Right lobe of liver (tissue), 6 donors: ENCODE data around the gene METTL25B. TPM values are rescaled to one million over a fixed set of nuclear protein-coding genes. Genes with fewer than 3 reads are reported as not detected.

Experiments
- ATAC-seq, 4 donors: fragments of 200-7000 bp; cut with Tn5 transposase; one replicate each; pipeline ENCODE4 v1.9.1; 2020; ENCODE audit warnings: mild to moderate bottlenecking in 4 of 4, moderate library complexity in 4 of 4
- DNase-seq, 3 donors: peaks; one replicate each; pipeline ENCODE4 v3.0.0-alpha.2; 2020
- H3K27ac ChIP-seq, 3 donors: fragments of 200-600 bp; one replicate each; pipeline ENCODE4 v1.8.0; 2022
- H3K27me3 ChIP-seq, 2 donors: fragments of 200-600 bp; one replicate each; pipeline ENCODE4 v1.8.0; 2022
- H3K36me3 ChIP-seq, 4 donors: fragments of 200-600 bp; sonication (generic) in 1 of 4; one replicate each; pipeline versions ENCODE4 v1.5.1 to v1.8.0; 2017 to 2022; ENCODE audit warnings: control low read depth in 1 of 4
- H3K4me1 ChIP-seq, 4 donors: fragments of 200-600 bp; sonication (generic) in 1 of 4; one replicate each; pipeline versions ENCODE4 v1.5.1 to v1.8.0; 2017 to 2022; ENCODE audit warnings: control low read depth in 1 of 4
- H3K4me3 ChIP-seq, 3 donors: fragments of 200-600 bp; one replicate each; pipeline ENCODE4 v1.8.0; 2022
- H3K9me3 ChIP-seq, 4 donors: fragments of 200-600 bp; sonication (generic) in 1 of 4; one replicate each; pipeline versions ENCODE4 v1.5.1 to v1.8.0; 2017 to 2022; ENCODE audit warnings: control low read depth in 1 of 4
- CTCF ChIP-seq, 4 donors: fragments of 200-600 bp in 3 of 4; fragments of 450-650 bp in 1 of 4; IDR thresholded peaks; one replicate each; pipeline versions ENCODE4 v1.5.1 to v1.8.0; 2016 to 2022; ENCODE audit warnings: antibody characterized with exemption in 4 of 4, mild to moderate bottlenecking in 2 of 4
- POLR2A ChIP-seq: fragments of 450-650 bp; IDR thresholded peaks from one replicate; pipeline ENCODE4 v1.6.1; 2017; ENCODE audit warnings: antibody characterized with exemption, mild to moderate bottlenecking
- WGBS: methylation state at CpG from one replicate; pipeline ENCODE4 v1.1.6; 2018; ENCODE audit warnings: low coverage, low lambda C conversion rate; ENCODE audit not compliant: insufficient coverage; ENCODE audit errors: missing lambda C conversion rate; 5-methylcytosine and 5-hydroxymethylcytosine counted together
- intact Hi-C, 2 donors: fragments of 100-400 bp; cut with DNase I; formaldehyde crosslinking; loops; one replicate each; pipeline versions ENCODE4 v1.11.2 to v1.14.1; 2022
- total RNA-seq, 6 experiments: library from RNA; depleted of rRNA in 2 of 6; stranded (reverse); fragments of >200 nt in 2 of 6; fragmentation: NEBNext Ultra II Directional in 3 of 6; extraction: Animal tissue kit (Norgen Biotek cat#: 25700) in 3 of 6; gene quantifications; one replicate each; pipeline versions ENCODE4 v1.1.0 to v1.2.4, GENCODE V29; 2016 to 2023
- donor health status: DM: no; HTN: yes; CAD: no.
- donor health status: DM: no; HTN: no; CAD: no.
- donor health status: DM: no; HTN: no; CAD: no.
- donor health status: DM: no; HTN: yes; CAD: no.
- donor health status: DM: no; HTN: yes; CAD: no.

The METTL25B gene
- total RNA-seq, 6 experiments from 2014 or later = 11.6 to 25.7 (median 20.6) TPM

- ATAC-seq = no peak
- WGBS = 0% methylated on average over 6 of the region's 8 CpGs
- DNase-seq = no peak
- Histone ChIP-seq H3K27ac (peak overlapping the region; percentile 96 to 97 (median 97)), H3K27me3 (no peaks in the 10 kb centered on the region), H3K9me3 (no peaks in the 10 kb centered on the region), H3K4me1 (peaks cover 0 to 41% (median 21%) of the 10 kb centered on the region in 4 donors), H3K4me3 (peak overlapping the region; percentile 73 to 89 (median 78)), H3K36me3 (peaks cover 0 to 21% (median 5%) of the 10 kb centered on the region in 4 donors)
- intact Hi-C loops = no loop called here
- TF ChIP-seq POLR2A (no peak), CTCF (IDR thresholded peaks at IDR 0.05) (no peak)
Measured at GRCh38 chr1:156747742-156748669, 19.7 kb downstream of the METTL25B start.

- Histone ChIP-seq H3K9me3 (no peaks in the 10 kb centered on the region), H3K27ac (peak overlapping the region; percentile 96 to 97 (median 97)), H3K4me1 (peaks cover 0 to 47% (median 24%) of the 10 kb centered on the region in 4 donors), H3K27me3 (no peaks in the 10 kb centered on the region), H3K36me3 (peaks cover 0 to 12% (median 1%) of the 10 kb centered on the region in 4 donors), H3K4me3 (peak overlapping the region; percentile 73 to 89 (median 78))
- DNase-seq (peak; percentile 57 to 75 (median 73)), ATAC-seq (peak in 3 of 4 donors; percentile 0 to 3 (median 2))
- WGBS = 3% methylated on average over 9 of the region's 9 CpGs
- intact Hi-C loops = no loop called here
- peak; percentile 49 for TF ChIP-seq POLR2A
- no peak for TF ChIP-seq CTCF (IDR thresholded peaks at IDR 0.05)
Measured at GRCh38 chr1:156748670-156749418, 20.6 kb downstream of the METTL25B start.

GRCh38 chr1:156749419-156750118 is 21.3 kb downstream of the METTL25B start:
- H3K36me3 ChIP-seq = peaks cover 0 to 7% (median 0%) of the 10 kb centered on the region in 4 donors
- intact Hi-C loops = no loop called here
- ATAC-seq (peak; percentile 16 to 54 (median 48)), DNase-seq (peak; percentile 59 to 87 (median 86))
- peak in 1 of 4 donors; percentile 30 for TF ChIP-seq CTCF (IDR thresholded peaks at IDR 0.05)
- peak; percentile 51 for TF ChIP-seq POLR2A
- peaks cover 0 to 47% (median 24%) of the 10 kb centered on the region in 4 donors for H3K4me1 ChIP-seq
- H3K27ac ChIP-seq = peak overlapping the region; percentile 96 to 97 (median 97)
- H3K4me3 ChIP-seq = peak overlapping the region; percentile 73 to 89 (median 78)
- H3K27me3 ChIP-seq = no peaks in the 10 kb centered on the region
- 0% methylated on average over 5 of the region's 8 CpGs for WGBS
- H3K9me3 ChIP-seq = no peaks in the 10 kb centered on the region

GRCh38 chr1:156750191-156750672 is 22.0 kb downstream of the METTL25B start:
- no peak for TF ChIP-seq POLR2A
- TF ChIP-seq CTCF (IDR thresholded peaks at IDR 0.05) = no peak
- Histone ChIP-seq H3K27ac (peak overlapping the region; percentile 96 to 97 (median 97)), H3K9me3 (no peaks in the 10 kb centered on the region), H3K27me3 (no peaks in the 10 kb centered on the region), H3K4me1 (peaks cover 0 to 47% (median 24%) of the 10 kb centered on the region in 4 donors), H3K4me3 (peak overlapping the region; percentile 73 to 89 (median 78)), H3K36me3 (peaks cover 0 to under 1% (median 0%) of the 10 kb centered on the region in 4 donors)
- intact Hi-C loops = no loop called here
- ATAC-seq = peak in 1 of 4 donors; percentile 0
- DNase-seq = peak in 2 of 3 donors; percentile 37 to 55
- 0% methylated on average over 3 of the region's 5 CpGs for WGBS
